PFSK-1 (cell line): ENCODE data around the gene NOLC1.

ENCODE experiments used
- FOXP2 ChIP-seq: optimal IDR thresholded peaks from 2 replicates; pipeline ENCODE3; 2011; ENCODE audit warnings: borderline replicate concordance, control low read depth, inconsistent platforms; ENCODE audit not compliant: insufficient read depth; ENCODE audit errors: extremely low read length, extremely low read depth
- POLR2AphosphoS5 ChIP-seq: IDR thresholded peaks from 2 replicates; pipeline ENCODE4 v1.6.1; 2012; ENCODE audit warnings: low read depth, mild to moderate bottlenecking, control low read depth, low read length, moderate library complexity
- REST ChIP-seq, 2 experiments: IDR thresholded peaks; 2 replicates each; pipeline versions ENCODE4 v1.6.1 to v1.8.0; 2011 to 2012; ENCODE audit warnings: low read depth in 2 of 2, low read length in 2 of 2, control low read depth in 1 of 2, inconsistent platforms in 1 of 2, mild to moderate bottlenecking in 1 of 2, moderate library complexity in 1 of 2; ENCODE audit not compliant: insufficient read depth in 1 of 2
- SIN3A ChIP-seq: IDR thresholded peaks from 2 replicates; pipeline ENCODE4 v1.6.1; 2012; ENCODE audit warnings: mild to moderate bottlenecking, low read length, moderate library complexity, borderline replicate concordance; ENCODE audit not compliant: insufficient read depth
- TAF1 ChIP-seq: IDR thresholded peaks from 2 replicates; pipeline ENCODE4 v1.6.1; 2012; ENCODE audit warnings: low read length, control low read depth, borderline replicate concordance; ENCODE audit not compliant: insufficient read depth

NOLC1 gene

GRCh38 chr10:102111276-102111675 lies 40.9 kb upstream of the NOLC1 start:
- TF ChIP-seq SIN3A (no peak), FOXP2 (no peak), POLR2AphosphoS5 (no peak)

GRCh38 chr10:102112210-102112817 lies 39.9 kb upstream of the NOLC1 start:
- no peak for TF ChIP-seq SIN3A

GRCh38 chr10:102113261-102113955 lies 38.8 kb upstream of the NOLC1 start:
- TF ChIP-seq REST (IDR thresholded peaks at IDR 0.05; ENCODE audit: insufficient read depth in 1 of 2, low read depth in 2 of 2, low read length in 2 of 2) (no peak), TAF1 (no peak), FOXP2 (no peak), POLR2AphosphoS5 (no peak), SIN3A (no peak)

- TF ChIP-seq TAF1 (no peak), REST (IDR thresholded peaks at IDR 0.05; ENCODE audit: insufficient read depth in 1 of 2, low read depth in 2 of 2, low read length in 2 of 2) (no peak), FOXP2 (no peak), SIN3A (no peak), POLR2AphosphoS5 (no peak)
Observed at GRCh38 chr10:102113956-102114857, 38.0 kb upstream of the NOLC1 start.

- peak in 1 of 2 experiments; percentile 58; a peak in 1 of 4 replicates for TF ChIP-seq REST (IDR thresholded peaks at IDR 0.05; ENCODE audit: insufficient read depth in 1 of 2, low read depth in 2 of 2, low read length in 2 of 2)
- TF ChIP-seq POLR2AphosphoS5: peak; percentile 85
- 0 out of 2 replicates have a peak, but pooled peaks have one; percentile 79 for TF ChIP-seq TAF1
- no peak for TF ChIP-seq FOXP2
Observed at GRCh38 chr10:102114861-102115618, 37.1 kb upstream of the NOLC1 start.
